ENCODE data around the gene TMEM181. TPM values are rescaled to one million over a fixed set of nuclear protein-coding genes. Genes with fewer than 3 reads are reported as not detected.

Gene TMEM181
- total RNA-seq, 2 donors from 2014 or later: 13.9 to 14.4 TPM

- Histone ChIP-seq H3K9me3 (no peaks in the 10 kb centered on the region), H3K4me1 (no peaks in the 10 kb centered on the region), H3K27ac (no peak overlapping the region), H3K4me3 (no peak overlapping the region), H3K36me3 (peaks cover 3% of the 10 kb centered on the region), H3K27me3 (no peaks in the 10 kb centered on the region)
- no peak for DNase-seq (ENCODE audit: low spot score)
- TF ChIP-seq, protein P1, sequence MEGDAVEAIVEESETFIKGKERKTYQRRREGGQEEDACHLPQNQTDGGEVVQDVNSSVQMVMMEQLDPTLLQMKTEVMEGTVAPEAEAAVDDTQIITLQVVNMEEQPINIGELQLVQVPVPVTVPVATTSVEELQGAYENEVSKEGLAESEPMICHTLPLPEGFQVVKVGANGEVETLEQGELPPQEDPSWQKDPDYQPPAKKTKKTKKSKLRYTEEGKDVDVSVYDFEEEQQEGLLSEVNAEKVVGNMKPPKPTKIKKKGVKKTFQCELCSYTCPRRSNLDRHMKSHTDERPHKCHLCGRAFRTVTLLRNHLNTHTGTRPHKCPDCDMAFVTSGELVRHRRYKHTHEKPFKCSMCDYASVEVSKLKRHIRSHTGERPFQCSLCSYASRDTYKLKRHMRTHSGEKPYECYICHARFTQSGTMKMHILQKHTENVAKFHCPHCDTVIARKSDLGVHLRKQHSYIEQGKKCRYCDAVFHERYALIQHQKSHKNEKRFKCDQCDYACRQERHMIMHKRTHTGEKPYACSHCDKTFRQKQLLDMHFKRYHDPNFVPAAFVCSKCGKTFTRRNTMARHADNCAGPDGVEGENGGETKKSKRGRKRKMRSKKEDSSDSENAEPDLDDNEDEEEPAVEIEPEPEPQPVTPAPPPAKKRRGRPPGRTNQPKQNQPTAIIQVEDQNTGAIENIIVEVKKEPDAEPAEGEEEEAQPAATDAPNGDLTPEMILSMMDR (IDR thresholded peaks at IDR 0.05): no peak
Measured at GRCh38 chr6:158661156-158661685, 101.3 kb downstream of the TMEM181 start.

DNA sequence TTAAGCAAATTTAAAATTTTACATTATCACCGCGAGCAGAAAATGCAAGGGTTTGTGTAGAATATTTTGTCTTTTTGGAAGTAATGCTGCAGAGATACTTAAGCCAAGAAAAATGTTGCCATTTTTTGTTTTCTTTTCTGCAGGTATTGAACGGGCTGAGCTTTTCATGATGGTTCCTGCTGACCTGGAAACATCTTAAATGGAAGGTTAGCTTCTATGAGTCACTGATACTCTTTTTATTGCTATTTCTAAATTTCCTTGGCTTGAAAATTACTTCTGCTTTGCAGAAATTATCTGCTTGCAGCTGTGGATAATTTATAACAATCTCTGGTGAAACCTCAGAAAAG is 102.7 kb downstream of the TMEM181 start:
- H3K4me3 ChIP-seq: no peak overlapping the region
- no peaks in the 10 kb centered on the region for H3K27me3 ChIP-seq
- no peak for DNase-seq (ENCODE audit: low spot score)
- no peaks in the 10 kb centered on the region for H3K9me3 ChIP-seq
- no peak overlapping the region for H3K27ac ChIP-seq
- TF ChIP-seq, protein P1 (IDR thresholded peaks at IDR 0.05): no peak
- no peaks in the 10 kb centered on the region for H3K4me1 ChIP-seq
- H3K36me3 ChIP-seq: peaks cover 4% of the 10 kb centered on the region

- Histone ChIP-seq H3K27me3 (no peaks in the 10 kb centered on the region), H3K9me3 (no peaks in the 10 kb centered on the region), H3K27ac (no peak overlapping the region), H3K36me3 (peaks cover 4% of the 10 kb centered on the region), H3K4me1 (no peaks in the 10 kb centered on the region), H3K4me3 (peak overlapping the region; percentile 1 to 16)
- no peak for DNase-seq (ENCODE audit: low spot score)
- TF ChIP-seq, protein P1 (IDR thresholded peaks at IDR 0.05): no peak
Measured at GRCh38 chr6:158662954-158663624, 103.2 kb downstream of the TMEM181 start.

- Histone ChIP-seq H3K4me3 (peak overlapping the region in 1 of 2 donors; percentile 18), H3K27me3 (no peaks in the 10 kb centered on the region), H3K36me3 (peaks cover 4% of the 10 kb centered on the region), H3K9me3 (no peaks in the 10 kb centered on the region), H3K27ac (no peak overlapping the region), H3K4me1 (no peaks in the 10 kb centered on the region)
- TF ChIP-seq, protein P1 (IDR thresholded peaks at IDR 0.05): no peak
- no peak for DNase-seq (ENCODE audit: low spot score)
Measured at GRCh38 chr6:158663625-158664165, 103.8 kb downstream of the TMEM181 start.

- Histone ChIP-seq H3K9me3 (no peaks in the 10 kb centered on the region), H3K4me1 (no peaks in the 10 kb centered on the region), H3K4me3 (no peak overlapping the region), H3K27ac (no peak overlapping the region), H3K36me3 (peaks cover 4% of the 10 kb centered on the region), H3K27me3 (no peaks in the 10 kb centered on the region)
- TF ChIP-seq, protein P1 (IDR thresholded peaks at IDR 0.05): no peak
- peak; percentile 28 for DNase-seq (ENCODE audit: low spot score)
Measured at GRCh38 chr6:158665332-158665731, 105.4 kb downstream of the TMEM181 start.
